Measurements from ENCODE around the gene CHRM5.

- TF ChIP-seq CTCF (conservative IDR thresholded peaks at IDR 0.05; ENCODE audit: low read length) (no peak), EZH2phosphoT487 (IDR thresholded peaks at IDR 0.05; ENCODE audit: borderline replicate concordance) (no peak)
Measured at GRCh38 chr15:34065261-34065660, 97.0 kb downstream of the CHRM5 start.
